ENCODE measurements around the gene GSE1.

- TF ChIP-seq CTCF (IDR thresholded peaks at IDR 0.05 in 2 of 3, conservative IDR thresholded peaks at IDR 0.05 in 1 of 3; ENCODE audit: insufficient read depth in 2 of 3, low read depth in 1 of 3, low read length in 3 of 3) (no peak), ZNF354B (CRISPR knock-in tag; IDR thresholded peaks at IDR 0.05) (no peak), GATA2 (CRISPR knock-in tag; IDR thresholded peaks at IDR 0.05) (no peak), SIN3A (IDR thresholded peaks at IDR 0.05; ENCODE audit: borderline replicate concordance in 2 of 2, control insufficient read depth in 1 of 2, low read depth in 2 of 2, low read length in 2 of 2) (no peak)
Measured at GRCh38 chr16:85573696-85574641, 39.2 kb upstream of the GSE1 start.
